ENCODE results near the gene NRIP1.

Gene NRIP1

GRCh38 chr21:15084668-15085067 is 19.9 kb upstream of the NRIP1 start:
- DNase-seq (ENCODE audit: low read depth): peak; percentile 55
- TF ChIP-seq, protein P1, sequence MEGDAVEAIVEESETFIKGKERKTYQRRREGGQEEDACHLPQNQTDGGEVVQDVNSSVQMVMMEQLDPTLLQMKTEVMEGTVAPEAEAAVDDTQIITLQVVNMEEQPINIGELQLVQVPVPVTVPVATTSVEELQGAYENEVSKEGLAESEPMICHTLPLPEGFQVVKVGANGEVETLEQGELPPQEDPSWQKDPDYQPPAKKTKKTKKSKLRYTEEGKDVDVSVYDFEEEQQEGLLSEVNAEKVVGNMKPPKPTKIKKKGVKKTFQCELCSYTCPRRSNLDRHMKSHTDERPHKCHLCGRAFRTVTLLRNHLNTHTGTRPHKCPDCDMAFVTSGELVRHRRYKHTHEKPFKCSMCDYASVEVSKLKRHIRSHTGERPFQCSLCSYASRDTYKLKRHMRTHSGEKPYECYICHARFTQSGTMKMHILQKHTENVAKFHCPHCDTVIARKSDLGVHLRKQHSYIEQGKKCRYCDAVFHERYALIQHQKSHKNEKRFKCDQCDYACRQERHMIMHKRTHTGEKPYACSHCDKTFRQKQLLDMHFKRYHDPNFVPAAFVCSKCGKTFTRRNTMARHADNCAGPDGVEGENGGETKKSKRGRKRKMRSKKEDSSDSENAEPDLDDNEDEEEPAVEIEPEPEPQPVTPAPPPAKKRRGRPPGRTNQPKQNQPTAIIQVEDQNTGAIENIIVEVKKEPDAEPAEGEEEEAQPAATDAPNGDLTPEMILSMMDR (IDR thresholded peaks at IDR 0.05; ENCODE audit: low read length, missing control alignments): no peak

GRCh38 chr21:15080526-15080925 is 15.7 kb upstream of the NRIP1 start:
- DNase-seq (ENCODE audit: low read depth): no peak
- no peak overlapping the region for H3K4me3 ChIP-seq (replicated peaks; ENCODE audit: low read depth, low read length)
- TF ChIP-seq, protein P1 (IDR thresholded peaks at IDR 0.05; ENCODE audit: low read length, missing control alignments): no peak

More at GRCh38 chr21:15084668-15085067, 19.9 kb upstream of the NRIP1 start:
- H3K4me3 ChIP-seq (replicated peaks; ENCODE audit: low read depth, low read length): no peak overlapping the region

- no peak for DNase-seq (ENCODE audit: low read depth)
- no peak overlapping the region for H3K4me3 ChIP-seq (replicated peaks; ENCODE audit: low read depth, low read length)
- TF ChIP-seq, protein P1 (IDR thresholded peaks at IDR 0.05; ENCODE audit: low read length, missing control alignments): no peak
Measured at GRCh38 chr21:15079269-15079668, 14.5 kb upstream of the NRIP1 start.

DNA sequence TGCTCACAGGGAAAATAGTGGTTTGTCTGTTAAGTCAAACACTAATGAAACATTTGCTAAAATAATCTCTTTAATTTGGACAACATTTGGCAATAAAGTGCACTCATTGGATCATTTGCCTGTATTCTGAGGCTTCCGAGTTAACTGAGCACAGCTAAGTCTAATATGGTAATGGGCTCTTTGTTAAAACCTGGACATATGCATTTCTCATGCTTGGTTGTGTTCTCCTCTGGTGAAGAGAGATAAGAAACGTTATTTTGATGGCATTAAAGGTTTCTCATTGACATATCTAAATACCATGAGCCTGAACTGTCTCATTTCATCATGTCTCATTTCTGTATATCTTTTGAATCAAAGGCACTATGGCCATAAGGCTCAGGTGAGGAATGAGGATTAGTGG is 13.4 kb upstream of the NRIP1 start:
- no peak overlapping the region for H3K4me3 ChIP-seq (replicated peaks; ENCODE audit: low read depth, low read length)
- TF ChIP-seq, protein P1 (IDR thresholded peaks at IDR 0.05; ENCODE audit: low read length, missing control alignments): no peak
- DNase-seq (ENCODE audit: low read depth): no peak

DNA sequence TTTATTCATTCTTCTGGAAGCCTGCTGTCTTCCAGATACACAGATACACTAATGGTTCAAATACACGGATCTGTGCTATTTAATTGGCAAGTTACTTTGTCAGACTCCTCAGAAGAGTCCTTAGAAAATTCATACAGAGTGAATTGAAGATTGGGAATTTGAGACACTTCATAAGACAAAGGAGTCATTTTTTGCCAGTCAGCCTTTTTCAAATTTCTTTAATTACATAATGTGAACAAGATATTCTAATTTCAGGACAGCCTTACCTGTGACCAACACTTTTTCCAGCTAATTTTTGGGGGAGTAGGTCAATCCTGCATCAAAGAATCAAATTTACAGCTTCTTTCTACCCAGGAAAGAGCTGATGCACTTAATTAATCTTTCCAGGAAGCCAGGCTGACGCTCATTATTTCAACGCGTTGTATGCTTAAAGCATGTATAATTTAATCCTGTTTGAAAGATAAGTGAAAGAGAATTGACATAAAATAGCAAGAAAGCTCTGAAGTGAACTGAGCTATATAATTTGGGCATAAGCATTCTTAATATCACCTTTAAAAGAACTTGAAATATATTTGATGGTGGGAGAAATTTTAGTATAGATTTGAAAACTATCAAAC is 12.8 kb upstream of the NRIP1 start:
- no peak for DNase-seq (ENCODE audit: low read depth)
- TF ChIP-seq, protein P1 (IDR thresholded peaks at IDR 0.05; ENCODE audit: low read length, missing control alignments): no peak
- H3K4me3 ChIP-seq (replicated peaks; ENCODE audit: low read depth, low read length): no peak overlapping the region

GRCh38 chr21:15076730-15077129 is 11.9 kb upstream of the NRIP1 start:
- DNase-seq (ENCODE audit: low read depth): no peak
- no peak overlapping the region for H3K4me3 ChIP-seq (replicated peaks; ENCODE audit: low read depth, low read length)
- TF ChIP-seq, protein P1 (IDR thresholded peaks at IDR 0.05; ENCODE audit: low read length, missing control alignments): no peak

DNA sequence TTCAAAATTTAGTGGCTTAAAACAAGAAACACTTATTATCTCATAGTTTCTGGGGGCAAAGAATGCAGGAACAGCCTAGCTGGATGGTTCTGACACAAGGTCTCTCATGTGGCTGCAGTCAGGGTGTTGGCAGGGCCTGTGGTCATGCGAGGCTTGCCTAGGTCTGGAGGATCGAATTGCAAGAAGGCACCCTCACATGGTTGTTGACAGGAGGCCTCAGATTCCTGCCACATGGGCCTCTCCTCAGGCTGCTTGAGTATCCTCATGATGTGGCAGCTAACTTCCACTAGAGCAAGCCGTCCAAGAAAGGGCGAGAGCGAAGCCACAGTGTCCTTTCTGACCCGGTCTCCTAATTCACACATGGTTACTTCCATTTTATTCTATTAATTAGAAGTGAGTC is 6.2 kb upstream of the NRIP1 start:
- DNase-seq (ENCODE audit: low read depth): no peak

More for the DNA sequence above, 6.2 kb upstream of the NRIP1 start:
- H3K4me3 ChIP-seq (replicated peaks; ENCODE audit: low read depth, low read length): no peak overlapping the region
- TF ChIP-seq, protein P1 (IDR thresholded peaks at IDR 0.05; ENCODE audit: low read length, missing control alignments): no peak

Data from fibroblast of pulmonary artery (primary cell).